SK-N-SH (cell line): ENCODE data around the gene ABCA4.

Experiments
- EP300 ChIP-seq, 2 experiments: IDR thresholded peaks; 2 replicates each; pipeline versions ENCODE4 v1.4.0 to v1.6.1; 2012; ENCODE audit warnings: borderline replicate concordance in 1 of 2, low read depth in 1 of 2, low read length in 1 of 2
- FOXM1 ChIP-seq: IDR thresholded peaks from 2 replicates; pipeline ENCODE4 v1.4.0; 2012; ENCODE audit warnings: low read depth, mild to moderate bottlenecking
- POLR2AphosphoS5 ChIP-seq: IDR thresholded peaks from 2 replicates; pipeline ENCODE4 v1.6.1; 2012; ENCODE audit warnings: low read depth, low read length
- RAD21 ChIP-seq: IDR thresholded peaks from 2 replicates; pipeline ENCODE4 v1.6.1; 2012; ENCODE audit warnings: mild to moderate bottlenecking, low read length
- TF ChIP-seq, protein P1 (sequence below): fragments of 200-600 bp; sonication (generic); IDR thresholded peaks from 2 replicates; pipeline ENCODE4 v1.6.1; 2017; ENCODE audit warnings: antibody characterized with exemption, mild to moderate bottlenecking, moderate library complexity

- TF ChIP-seq RAD21 (no peak), EP300 (IDR thresholded peaks at IDR 0.05; ENCODE audit: borderline replicate concordance in 1 of 2, low read depth in 1 of 2, low read length in 1 of 2) (no peak), POLR2AphosphoS5 (no peak), FOXM1 (no peak)
- TF ChIP-seq, protein P1, sequence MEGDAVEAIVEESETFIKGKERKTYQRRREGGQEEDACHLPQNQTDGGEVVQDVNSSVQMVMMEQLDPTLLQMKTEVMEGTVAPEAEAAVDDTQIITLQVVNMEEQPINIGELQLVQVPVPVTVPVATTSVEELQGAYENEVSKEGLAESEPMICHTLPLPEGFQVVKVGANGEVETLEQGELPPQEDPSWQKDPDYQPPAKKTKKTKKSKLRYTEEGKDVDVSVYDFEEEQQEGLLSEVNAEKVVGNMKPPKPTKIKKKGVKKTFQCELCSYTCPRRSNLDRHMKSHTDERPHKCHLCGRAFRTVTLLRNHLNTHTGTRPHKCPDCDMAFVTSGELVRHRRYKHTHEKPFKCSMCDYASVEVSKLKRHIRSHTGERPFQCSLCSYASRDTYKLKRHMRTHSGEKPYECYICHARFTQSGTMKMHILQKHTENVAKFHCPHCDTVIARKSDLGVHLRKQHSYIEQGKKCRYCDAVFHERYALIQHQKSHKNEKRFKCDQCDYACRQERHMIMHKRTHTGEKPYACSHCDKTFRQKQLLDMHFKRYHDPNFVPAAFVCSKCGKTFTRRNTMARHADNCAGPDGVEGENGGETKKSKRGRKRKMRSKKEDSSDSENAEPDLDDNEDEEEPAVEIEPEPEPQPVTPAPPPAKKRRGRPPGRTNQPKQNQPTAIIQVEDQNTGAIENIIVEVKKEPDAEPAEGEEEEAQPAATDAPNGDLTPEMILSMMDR, result no peak
Observed at GRCh38 chr1:94093396-94093795, 27.6 kb downstream of the ABCA4 start.
